ENCODE results near the gene PDF.

PDF gene

GRCh38 chr16:69318911-69319289, 11.5 kb downstream of the PDF start:
- DNase-seq (ENCODE audit: low read depth), result no peak
- H3K4me3 ChIP-seq (ENCODE audit: control insufficient read depth, low read depth, low read length), result no peak overlapping the region
- TF ChIP-seq CTCF (conservative IDR thresholded peaks at IDR 0.05; ENCODE audit: control insufficient read depth, insufficient read depth, low read depth, low read length), result no peak

GRCh38 chr16:69318177-69318910, 12.0 kb downstream of the PDF start:
- DNase-seq (ENCODE audit: low read depth), result no peak
- H3K4me3 ChIP-seq (ENCODE audit: control insufficient read depth, low read depth, low read length), result no peak overlapping the region
- no peak for TF ChIP-seq CTCF (conservative IDR thresholded peaks at IDR 0.05; ENCODE audit: control insufficient read depth, insufficient read depth, low read depth, low read length)

- no peak for TF ChIP-seq CTCF (conservative IDR thresholded peaks at IDR 0.05; ENCODE audit: control insufficient read depth, insufficient read depth, low read depth, low read length)
- no peak for DNase-seq (ENCODE audit: low read depth)
- H3K4me3 ChIP-seq (ENCODE audit: control insufficient read depth, low read depth, low read length), result no peak overlapping the region
Measured at GRCh38 chr16:69316595-69317034, 13.8 kb downstream of the PDF start.

- H3K4me3 ChIP-seq (ENCODE audit: control insufficient read depth, low read depth, low read length), result no peak overlapping the region
- DNase-seq (ENCODE audit: low read depth), result no peak
- no peak for TF ChIP-seq CTCF (conservative IDR thresholded peaks at IDR 0.05; ENCODE audit: control insufficient read depth, insufficient read depth, low read depth, low read length)
Measured at GRCh38 chr16:69315486-69316311, 14.7 kb downstream of the PDF start.

GRCh38 chr16:69314534-69314933, 15.9 kb downstream of the PDF start:
- no peak overlapping the region for H3K4me3 ChIP-seq (ENCODE audit: control insufficient read depth, low read depth, low read length)
- DNase-seq (ENCODE audit: low read depth), result no peak
- TF ChIP-seq CTCF (conservative IDR thresholded peaks at IDR 0.05; ENCODE audit: control insufficient read depth, insufficient read depth, low read depth, low read length), result no peak

GRCh38 chr16:69313469-69313868, 16.9 kb downstream of the PDF start:
- no peak overlapping the region for H3K4me3 ChIP-seq (ENCODE audit: control insufficient read depth, low read depth, low read length)
- no peak for TF ChIP-seq CTCF (conservative IDR thresholded peaks at IDR 0.05; ENCODE audit: control insufficient read depth, insufficient read depth, low read depth, low read length)
- DNase-seq (ENCODE audit: low read depth), result no peak

Data from fibroblast of mammary gland (primary cell).